Central memory CD8-positive, alpha-beta T cell (primary cell): Measurements from ENCODE around the gene OSBPL10.
"Not testable (repeated sequence)": the region's sequence is repeated elsewhere in the genome, so short reads cannot be mapped to it uniquely, and the experiment has no call there.

Source experiments
- ATAC-seq: fragments of 150-1000 bp; cut with Tn5 transposase; replicated peaks from 2 replicates; pipeline ENCODE4 v1.10.0; 2022; ENCODE audit warnings: mild to moderate bottlenecking, moderate FRiP score, moderate number of reproducible peaks; ENCODE audit not compliant: poor library complexity, severe bottlenecking; ENCODE audit errors: extremely low read depth
- DNase-seq, 2 donors: peaks; one replicate each; pipeline ENCODE4 v3.0.0; 2021; ENCODE audit warnings: low spot score in 2 of 2
- H3K27ac Mint-ChIP-seq: one replicate; pipeline ENCODE4 v1.8.0; 2022; ENCODE audit warnings: low read depth, mild to moderate bottlenecking, moderate library complexity, mixed read lengths
- H3K27me3 Mint-ChIP-seq: one replicate; pipeline ENCODE4 v1.8.0; 2022; ENCODE audit warnings: mixed read lengths
- H3K36me3 Mint-ChIP-seq: one replicate; pipeline ENCODE4 v1.8.0; 2022; ENCODE audit warnings: mild to moderate bottlenecking, moderate library complexity, mixed read lengths; ENCODE audit not compliant: insufficient read depth
- H3K4me1 Mint-ChIP-seq: one replicate; pipeline ENCODE4 v1.8.0; 2022; ENCODE audit warnings: mixed read lengths
- H3K4me3 Mint-ChIP-seq: one replicate; pipeline ENCODE4 v1.8.0; 2022; ENCODE audit warnings: mild to moderate bottlenecking, moderate library complexity, mixed read lengths
- H3K9me3 Mint-ChIP-seq: one replicate; pipeline ENCODE4 v1.8.0; 2022; ENCODE audit warnings: mixed read lengths

Gene OSBPL10, protein sequence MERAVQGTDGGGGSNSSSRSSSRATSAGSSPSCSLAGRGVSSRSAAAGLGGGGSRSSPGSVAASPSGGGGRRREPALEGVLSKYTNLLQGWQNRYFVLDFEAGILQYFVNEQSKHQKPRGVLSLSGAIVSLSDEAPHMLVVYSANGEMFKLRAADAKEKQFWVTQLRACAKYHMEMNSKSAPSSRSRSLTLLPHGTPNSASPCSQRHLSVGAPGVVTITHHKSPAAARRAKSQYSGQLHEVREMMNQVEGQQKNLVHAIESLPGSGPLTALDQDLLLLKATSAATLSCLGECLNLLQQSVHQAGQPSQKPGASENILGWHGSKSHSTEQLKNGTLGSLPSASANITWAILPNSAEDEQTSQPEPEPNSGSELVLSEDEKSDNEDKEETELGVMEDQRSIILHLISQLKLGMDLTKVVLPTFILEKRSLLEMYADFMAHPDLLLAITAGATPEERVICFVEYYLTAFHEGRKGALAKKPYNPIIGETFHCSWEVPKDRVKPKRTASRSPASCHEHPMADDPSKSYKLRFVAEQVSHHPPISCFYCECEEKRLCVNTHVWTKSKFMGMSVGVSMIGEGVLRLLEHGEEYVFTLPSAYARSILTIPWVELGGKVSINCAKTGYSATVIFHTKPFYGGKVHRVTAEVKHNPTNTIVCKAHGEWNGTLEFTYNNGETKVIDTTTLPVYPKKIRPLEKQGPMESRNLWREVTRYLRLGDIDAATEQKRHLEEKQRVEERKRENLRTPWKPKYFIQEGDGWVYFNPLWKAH

DNA sequence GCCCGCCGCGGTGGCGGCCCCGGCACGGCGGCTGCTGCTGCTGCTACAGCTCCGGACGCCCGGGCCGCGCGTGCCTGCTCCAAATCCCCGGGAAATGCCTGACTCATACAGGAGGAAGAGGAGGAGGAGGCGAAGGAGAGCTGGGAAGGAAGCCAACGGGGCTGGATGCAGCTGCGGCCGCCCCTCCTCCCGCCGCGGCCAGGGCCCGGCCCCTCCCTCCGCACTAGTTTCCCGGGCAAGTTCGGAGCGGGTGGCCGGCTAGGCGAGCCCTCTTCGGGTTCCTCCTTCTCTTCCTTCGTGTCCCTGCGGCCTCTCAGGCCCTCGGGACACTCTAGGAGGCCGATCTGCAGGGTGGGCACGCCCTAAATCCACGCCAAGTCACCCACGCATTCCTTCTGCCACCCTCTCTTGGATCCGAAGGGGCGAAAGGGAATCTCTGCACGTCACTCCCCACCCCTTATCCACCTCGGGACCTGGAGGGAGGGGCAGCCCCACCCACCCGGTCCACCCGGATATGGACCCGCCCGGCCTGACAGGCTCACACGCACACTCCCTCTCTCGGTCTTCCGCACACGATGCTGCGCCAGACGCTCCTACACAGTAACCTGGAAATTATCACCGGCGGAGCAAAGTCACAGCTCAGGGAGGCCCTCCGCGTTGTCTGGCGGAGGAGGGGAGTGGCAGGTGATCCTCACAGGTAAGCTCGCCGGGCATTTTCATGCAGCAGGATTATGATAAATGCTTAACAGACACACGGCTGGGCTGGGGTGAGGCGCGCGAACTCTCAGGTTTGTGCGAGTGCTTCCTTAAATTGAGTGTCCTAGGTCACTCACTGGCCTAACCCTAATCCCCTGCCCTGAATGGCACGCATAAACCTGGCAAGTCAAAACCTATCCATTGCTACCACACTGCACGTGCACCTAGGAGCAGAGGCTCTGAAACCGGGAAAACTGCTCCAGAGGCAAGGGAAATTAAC, at the start of gene OSBPL10, which contains the start of gene ZNF860:
OSBPL10 (minus strand) TSS at position 57 of the 976 bp plus-strand sequence. CDS start 83 bp downstream, outside the sequence.
ZNF860 (plus strand) TSS at position 545 of the 976 bp plus-strand sequence. CDS start 7,330 bp downstream, outside the sequence.
- peak within 1 kb of the TSS; percentile 79 for H3K4me3 Mint-ChIP-seq
- DNase-seq (no peak), ATAC-seq (no peak)
- peaks cover 4% of the 10 kb centered on the region for H3K36me3 Mint-ChIP-seq
- peaks cover 78% of the 10 kb centered on the region for H3K27me3 Mint-ChIP-seq
- H3K27ac Mint-ChIP-seq: peak within 1 kb of the TSS; percentile 6
- H3K4me1 Mint-ChIP-seq: peaks cover 19% of the 10 kb centered on the region
- no peaks in the 10 kb centered on the region for H3K9me3 Mint-ChIP-seq

DNA sequence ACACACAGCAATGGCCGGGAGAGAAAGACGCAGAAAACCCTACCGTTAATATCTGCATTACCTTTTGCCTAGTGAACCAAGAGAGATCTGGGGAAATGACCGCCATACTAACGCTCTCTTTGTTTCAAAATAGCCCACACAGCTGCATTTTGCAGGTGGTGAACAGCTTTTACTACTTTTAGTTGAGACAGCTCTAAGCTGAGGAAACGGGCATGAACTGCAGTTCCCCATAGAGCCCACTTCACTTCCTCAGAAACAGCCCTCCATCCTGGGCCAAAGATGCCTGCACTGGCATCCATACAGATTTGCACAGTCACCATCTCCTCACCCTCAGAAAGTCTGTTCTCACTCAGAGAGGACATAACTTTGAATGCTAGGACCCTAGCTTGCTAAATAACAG, 45.5 kb upstream of the OSBPL10 start:
- DNase-seq (no peak), ATAC-seq (no peak)
- H3K36me3 Mint-ChIP-seq: no peaks in the 10 kb centered on the region
- no peak overlapping the region for H3K27ac Mint-ChIP-seq
- peaks cover 14% of the 10 kb centered on the region for H3K27me3 Mint-ChIP-seq
- H3K9me3 Mint-ChIP-seq: no peaks in the 10 kb centered on the region
- no peak overlapping the region for H3K4me3 Mint-ChIP-seq
- H3K4me1 Mint-ChIP-seq: no peaks in the 10 kb centered on the region

DNA sequence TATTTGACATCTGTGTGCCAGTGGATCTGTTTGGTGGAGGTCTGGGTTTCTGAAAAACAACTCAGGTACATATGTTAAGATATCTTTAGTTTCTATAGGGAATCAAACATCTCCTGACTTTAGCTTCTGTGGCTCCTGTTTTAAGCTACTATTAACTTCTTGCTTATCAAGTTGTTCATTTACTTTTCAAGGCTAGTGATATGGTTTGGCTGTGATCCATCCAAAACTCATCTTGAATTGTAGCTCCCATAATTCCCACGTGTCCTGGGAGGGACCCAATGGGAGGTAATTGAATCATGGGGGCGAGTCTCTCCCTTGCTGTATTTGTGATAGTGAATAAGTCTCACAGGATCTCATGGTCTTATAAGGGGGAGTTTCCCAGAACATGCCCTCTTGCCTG, 41.9 kb upstream of the OSBPL10 start:
- peaks cover 26% of the 10 kb centered on the region for H3K27me3 Mint-ChIP-seq

DNA sequence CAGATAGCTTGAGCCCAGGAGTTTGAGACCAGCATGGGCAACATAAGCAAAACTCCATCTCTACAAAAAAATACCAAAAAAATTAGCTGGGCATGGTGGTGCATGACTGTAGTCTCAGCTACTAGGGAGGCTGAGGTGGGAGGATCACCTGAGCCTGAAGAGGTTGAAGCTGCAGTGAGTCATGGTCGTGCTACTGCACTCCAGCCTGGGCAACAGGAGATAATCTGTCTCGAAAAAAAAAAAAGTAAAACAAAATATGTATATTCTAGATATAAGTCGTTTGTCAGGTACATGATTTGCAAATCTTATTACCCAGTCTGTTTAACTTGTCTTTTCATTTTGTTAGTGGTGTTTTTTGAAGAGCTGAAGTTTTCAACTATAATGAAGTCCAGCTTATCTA, 40.7 kb upstream of the OSBPL10 start:
- ATAC-seq (no peak), DNase-seq (no peak)
- Mint-ChIP-seq H3K27ac (no peak overlapping the region), H3K4me3 (no peak overlapping the region), H3K36me3 (no peaks in the 10 kb centered on the region), H3K4me1 (no peaks in the 10 kb centered on the region), H3K9me3 (no peaks in the 10 kb centered on the region), H3K27me3 (peaks cover 18% of the 10 kb centered on the region)

More for the DNA sequence above, 41.9 kb upstream of the OSBPL10 start:
- no peaks in the 10 kb centered on the region for H3K36me3 Mint-ChIP-seq
- no peak overlapping the region for H3K4me3 Mint-ChIP-seq
- H3K4me1 Mint-ChIP-seq: no peaks in the 10 kb centered on the region
- DNase-seq: no peak
- H3K9me3 Mint-ChIP-seq: no peaks in the 10 kb centered on the region
- H3K27ac Mint-ChIP-seq: no peak overlapping the region
- no peak for ATAC-seq

DNA sequence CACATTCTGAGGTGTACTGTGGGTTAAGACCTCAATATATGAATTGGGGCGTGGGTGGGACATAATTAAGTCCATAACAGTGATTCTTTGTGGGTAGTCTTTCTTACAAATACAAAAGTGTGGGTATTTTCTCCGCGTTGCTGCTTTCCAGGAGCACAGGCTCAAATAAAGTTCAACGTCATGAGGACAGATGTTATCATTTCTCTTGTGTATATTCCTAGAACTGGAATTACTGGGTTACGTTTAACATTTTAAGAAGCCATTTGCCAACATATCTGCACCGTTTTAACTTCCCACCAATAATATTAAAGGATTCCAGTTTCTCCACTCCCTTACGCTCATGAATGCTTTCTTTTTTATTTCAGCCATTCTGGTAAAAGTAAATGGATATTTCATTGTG, 40.1 kb upstream of the OSBPL10 start:
- H3K27me3 Mint-ChIP-seq: peaks cover 13% of the 10 kb centered on the region
- no peaks in the 10 kb centered on the region for H3K36me3 Mint-ChIP-seq
- ATAC-seq (no peak), DNase-seq (no peak)
- no peaks in the 10 kb centered on the region for H3K9me3 Mint-ChIP-seq
- H3K4me1 Mint-ChIP-seq: no peaks in the 10 kb centered on the region
- no peak overlapping the region for H3K27ac Mint-ChIP-seq
- no peak overlapping the region for H3K4me3 Mint-ChIP-seq

DNA sequence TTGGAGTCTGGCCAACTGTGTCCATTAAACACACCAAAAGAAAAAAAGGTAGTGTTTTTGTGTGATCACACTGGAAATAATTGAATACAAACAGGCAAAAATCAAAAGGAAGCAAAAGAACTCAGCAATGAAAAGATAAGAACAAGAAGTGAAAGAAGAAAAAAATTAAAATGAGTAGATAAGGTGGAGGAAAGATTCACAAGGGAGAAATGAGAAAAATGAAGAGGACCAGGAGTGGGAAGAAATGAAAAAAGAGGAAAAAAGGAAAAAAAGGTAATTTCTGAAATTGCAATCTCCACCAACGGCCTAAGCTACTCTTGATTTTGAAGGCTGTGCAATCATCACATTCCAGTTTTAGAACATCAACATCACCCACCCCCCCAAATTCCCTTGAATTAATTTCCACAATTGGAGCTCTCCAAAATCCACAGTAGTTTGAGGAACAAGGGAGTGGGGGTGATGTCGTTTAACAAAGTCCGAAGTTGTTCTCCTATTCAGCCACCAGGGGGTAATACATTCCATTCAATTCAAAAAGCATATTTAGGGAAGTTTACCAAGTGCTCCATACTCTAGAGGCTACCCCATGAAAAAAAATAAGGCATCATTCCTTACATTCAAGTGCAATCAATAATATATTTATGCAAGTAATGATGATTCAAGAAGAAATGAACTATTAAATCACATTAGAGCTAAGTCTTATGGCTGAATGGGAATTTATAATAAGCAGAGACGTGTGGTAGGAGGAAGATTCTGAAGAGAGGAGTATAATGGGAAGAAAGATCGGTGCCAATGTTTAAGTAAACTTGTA, 37.9 kb upstream of the OSBPL10 start:
- DNase-seq: no peak
- Mint-ChIP-seq H3K4me3 (no peak overlapping the region), H3K36me3 (no peaks in the 10 kb centered on the region), H3K9me3 (no peaks in the 10 kb centered on the region), H3K27ac (no peak overlapping the region), H3K27me3 (peaks cover 13% of the 10 kb centered on the region), H3K4me1 (no peaks in the 10 kb centered on the region)
- no peak for ATAC-seq

DNA sequence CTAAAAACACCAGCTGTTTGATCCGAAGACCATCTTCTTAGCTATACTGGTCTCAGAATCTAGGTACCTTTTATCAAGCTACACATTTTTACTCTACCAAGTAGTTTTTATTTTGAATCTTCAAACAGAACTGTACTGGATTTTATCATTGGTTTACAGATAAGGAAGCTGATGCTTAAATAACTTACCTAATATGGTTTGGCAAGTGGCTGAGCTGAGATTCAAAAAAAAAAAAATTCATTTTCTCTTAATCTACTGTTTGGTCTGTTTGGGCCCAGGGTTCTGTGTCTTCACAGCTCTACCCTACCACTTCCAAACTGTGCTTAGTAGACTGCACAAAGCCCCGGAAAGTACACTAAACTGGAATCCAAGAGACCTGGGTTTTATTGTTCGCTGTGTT, 36.2 kb upstream of the OSBPL10 start:
- Mint-ChIP-seq H3K4me3 (no peak overlapping the region), H3K36me3 (no peaks in the 10 kb centered on the region), H3K27ac (no peak overlapping the region), H3K4me1 (no peaks in the 10 kb centered on the region), H3K27me3 (peaks cover 22% of the 10 kb centered on the region), H3K9me3 (no peaks in the 10 kb centered on the region)
- no peak for ATAC-seq
- DNase-seq: no peak

DNA sequence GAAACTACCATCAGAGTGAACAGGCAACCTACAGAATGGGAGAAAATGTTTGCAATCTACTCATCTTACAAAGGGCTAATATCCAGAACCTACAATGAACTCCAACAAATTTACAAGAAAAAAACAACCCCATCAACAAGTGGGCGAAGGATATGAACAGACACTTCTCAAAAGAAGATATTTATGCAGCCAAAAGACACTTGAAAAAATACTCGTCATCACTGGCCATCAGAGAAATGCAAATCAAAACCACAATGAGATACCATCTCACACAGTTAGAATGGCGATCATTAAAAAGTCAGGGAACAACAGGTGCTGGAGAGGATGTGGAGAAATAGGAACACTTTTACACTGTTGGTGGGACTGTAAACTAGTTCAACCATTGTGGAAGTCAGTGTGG, 34.6 kb upstream of the OSBPL10 start:
- not testable (repeated sequence) for H3K4me1 Mint-ChIP-seq, DNase-seq, H3K9me3 Mint-ChIP-seq, H3K27ac Mint-ChIP-seq, ATAC-seq, H3K36me3 Mint-ChIP-seq, H3K4me3 Mint-ChIP-seq
- H3K27me3 Mint-ChIP-seq: peaks cover 34% of the 10 kb centered on the region

DNA sequence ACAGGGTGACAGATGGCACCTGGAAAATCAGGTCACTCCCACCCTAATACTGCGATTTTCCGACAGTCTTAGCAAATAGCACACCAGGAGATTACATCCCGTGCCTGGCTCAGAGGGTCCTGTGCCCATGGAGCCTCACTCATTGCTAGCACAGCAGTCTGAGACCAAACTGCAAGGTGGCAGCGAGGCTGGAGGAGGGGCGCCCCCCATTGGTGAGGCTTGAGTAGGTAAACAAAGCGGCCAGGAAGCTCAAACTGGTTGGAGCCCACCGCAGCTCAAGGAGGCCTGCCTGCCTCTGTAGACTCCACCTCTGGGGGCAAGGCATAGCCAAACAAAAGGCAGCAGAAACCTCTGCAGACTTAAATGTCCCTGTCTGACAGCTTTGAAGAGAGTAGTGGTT, 29.6 kb upstream of the OSBPL10 start:
- H3K27ac Mint-ChIP-seq, H3K4me1 Mint-ChIP-seq, ATAC-seq, H3K4me3 Mint-ChIP-seq, DNase-seq, H3K9me3 Mint-ChIP-seq, H3K36me3 Mint-ChIP-seq: not testable (repeated sequence)
- peaks cover 54% of the 10 kb centered on the region for H3K27me3 Mint-ChIP-seq

DNA sequence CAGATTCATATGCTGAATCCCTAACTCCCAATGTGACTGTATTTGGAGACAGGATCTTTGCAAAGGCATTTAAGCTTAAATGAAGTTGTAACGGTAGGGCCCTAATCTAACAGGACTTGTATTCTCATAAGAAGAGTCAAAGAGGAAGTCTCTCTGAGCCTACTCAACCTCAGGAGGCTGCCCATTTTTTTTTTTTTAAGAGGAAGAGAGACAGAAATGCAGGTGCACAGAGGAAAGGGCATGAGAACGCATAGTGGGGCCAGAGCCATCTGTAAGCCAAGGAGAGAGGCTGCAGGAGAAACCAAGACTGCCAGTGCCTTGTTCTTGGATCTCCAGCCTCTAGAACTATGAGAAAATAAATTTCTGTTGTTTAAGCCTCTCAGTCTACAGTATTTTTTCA, 28.9 kb upstream of the OSBPL10 start:
- H3K27ac Mint-ChIP-seq: no peak overlapping the region
- no peak for ATAC-seq

DNA sequence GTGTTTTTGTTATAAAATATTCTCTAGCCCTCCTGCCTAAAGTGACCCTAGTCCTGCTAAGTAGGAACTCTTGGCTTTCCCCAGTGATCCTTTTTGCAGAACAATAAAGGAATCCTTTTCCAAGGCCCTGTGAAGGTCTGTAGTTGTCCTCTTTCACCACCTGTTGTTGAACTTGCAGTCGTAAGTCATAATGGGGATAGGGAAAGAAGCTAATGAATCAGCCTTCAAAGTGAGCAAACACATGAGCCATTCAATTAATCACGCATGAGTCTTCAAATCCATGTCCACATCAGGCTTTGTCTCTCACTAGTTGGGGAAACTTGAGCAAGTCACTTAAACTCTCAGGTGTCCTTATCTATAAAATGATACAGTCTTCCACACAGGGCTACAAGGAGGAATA, 28.0 kb upstream of the OSBPL10 start:
- Mint-ChIP-seq H3K27me3 (peaks cover 55% of the 10 kb centered on the region), H3K27ac (no peak overlapping the region), H3K9me3 (no peaks in the 10 kb centered on the region)

More for the DNA sequence above, 28.9 kb upstream of the OSBPL10 start:
- no peaks in the 10 kb centered on the region for H3K36me3 Mint-ChIP-seq
- H3K4me1 Mint-ChIP-seq: no peaks in the 10 kb centered on the region
- no peak for DNase-seq
- H3K27me3 Mint-ChIP-seq: peaks cover 54% of the 10 kb centered on the region
- H3K9me3 Mint-ChIP-seq: no peaks in the 10 kb centered on the region
- no peak overlapping the region for H3K4me3 Mint-ChIP-seq

More for the DNA sequence above, 28.0 kb upstream of the OSBPL10 start:
- DNase-seq (no peak), ATAC-seq (no peak)
- no peak overlapping the region for H3K4me3 Mint-ChIP-seq
- H3K36me3 Mint-ChIP-seq: no peaks in the 10 kb centered on the region
- H3K4me1 Mint-ChIP-seq: no peaks in the 10 kb centered on the region
